GM19455 (cell line): ENCODE data around the gene BTBD9.

Source experiments
- ATAC-seq: cut with Tn5 transposase; IDR thresholded peaks from one replicate; pipeline ENCODE4 v1.9.1; 2021; ENCODE audit not compliant: unreplicated experiment

Gene BTBD9

GRCh38 chr6:38487423-38487822, 152.3 kb downstream of the BTBD9 start:
- no peak for ATAC-seq

DNA sequence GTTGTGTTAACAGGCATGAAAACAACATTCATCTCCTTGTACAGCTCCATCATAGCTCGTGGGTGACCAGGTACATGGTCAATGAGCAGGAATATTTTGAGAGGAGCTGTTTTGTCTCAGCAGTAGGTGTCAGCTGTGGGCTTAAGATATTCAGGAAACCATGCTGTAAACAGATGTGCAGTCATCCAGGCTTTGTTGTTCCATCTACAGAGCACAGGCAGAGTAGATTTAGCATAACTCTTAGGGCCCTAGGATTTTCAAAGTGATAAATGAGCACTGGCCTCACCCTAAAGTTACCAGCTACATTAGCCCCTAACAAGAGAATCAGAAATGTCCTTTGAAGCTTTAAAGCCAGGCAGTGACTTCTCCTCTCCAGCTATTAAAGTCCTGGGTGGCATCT, 154.2 kb downstream of the BTBD9 start:
- ATAC-seq = no peak

DNA sequence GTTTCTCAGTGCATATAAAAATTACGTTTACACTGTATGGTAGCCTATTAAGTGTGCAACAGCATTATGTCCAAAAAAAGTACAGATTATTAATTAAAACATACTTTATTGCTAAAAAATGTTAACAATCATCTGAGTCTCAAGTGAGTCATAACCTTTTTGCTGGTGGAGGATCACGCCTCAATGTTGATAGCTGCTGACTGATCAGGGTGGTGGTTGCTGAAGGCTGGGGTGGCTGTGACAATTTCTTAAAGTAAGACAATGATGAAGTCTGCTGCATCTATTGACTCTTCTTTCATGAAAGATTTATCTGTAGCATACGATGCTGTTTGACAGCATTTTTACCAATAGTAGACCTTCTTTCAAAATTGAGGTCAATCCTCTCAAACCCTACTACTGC, 155.1 kb downstream of the BTBD9 start:
- no peak for ATAC-seq

GRCh38 chr6:38483526-38483925, 156.2 kb downstream of the BTBD9 start:
- ATAC-seq = peak; percentile 68

DNA sequence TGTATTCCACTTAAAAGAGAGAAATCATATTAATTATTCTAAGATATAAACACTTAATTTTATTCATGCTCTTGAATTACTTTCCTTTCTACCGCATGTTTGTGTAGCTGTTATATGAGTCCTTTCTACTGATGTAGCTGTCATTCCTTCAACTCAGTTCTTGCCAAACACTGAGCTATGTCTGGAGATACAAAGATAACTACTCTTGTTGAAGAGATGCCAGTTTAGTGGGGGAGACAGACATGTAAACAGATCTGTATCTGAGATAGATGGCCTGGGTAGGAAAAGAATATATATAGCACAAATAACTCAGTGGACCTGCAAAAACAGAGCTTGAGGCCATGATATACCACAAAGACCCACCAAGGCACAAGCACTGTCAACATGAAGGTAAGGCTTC, 157.3 kb downstream of the BTBD9 start:
- no peak for ATAC-seq

GRCh38 chr6:38481851-38482250, 157.9 kb downstream of the BTBD9 start:
- no peak for ATAC-seq

GRCh38 chr6:38481211-38481836, 158.4 kb downstream of the BTBD9 start:
- ATAC-seq = no peak

DNA sequence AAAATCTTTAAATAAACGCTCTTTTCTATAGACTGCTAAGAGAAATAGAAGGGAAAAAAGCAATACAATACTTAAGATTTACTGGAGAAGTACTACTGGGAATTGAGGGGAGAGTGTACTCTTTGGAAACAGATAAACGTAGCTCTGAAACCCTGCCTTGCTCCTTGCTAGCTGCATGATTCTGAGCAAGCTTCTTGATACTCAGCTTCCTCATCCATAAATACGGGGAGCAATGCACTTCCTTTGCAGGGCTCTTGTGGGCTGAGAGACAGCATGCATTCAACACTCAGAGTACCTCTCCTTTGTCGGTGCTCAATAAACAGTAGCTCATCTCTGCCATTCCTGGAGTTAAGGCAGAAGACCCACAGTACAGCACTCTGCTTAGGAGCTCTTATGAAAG, 159.7 kb downstream of the BTBD9 start:
- no peak for ATAC-seq

GRCh38 chr6:38479331-38479730, 160.4 kb downstream of the BTBD9 start:
- ATAC-seq = no peak

- no peak for ATAC-seq
These were observed 162.0 kb downstream of the BTBD9 start for GRCh38 chr6:38477680-38478260.

- no peak for ATAC-seq
These were observed 162.8 kb downstream of the BTBD9 start for GRCh38 chr6:38476888-38477287.

- ATAC-seq = no peak
These were observed 163.6 kb downstream of the BTBD9 start for GRCh38 chr6:38476141-38476540.

- ATAC-seq = no peak
These were observed 169.2 kb downstream of the BTBD9 start for GRCh38 chr6:38470548-38470947.

- ATAC-seq = no peak
These were observed 172.2 kb downstream of the BTBD9 start for GRCh38 chr6:38467566-38467965.

- ATAC-seq = no peak
These were observed 179.5 kb downstream of the BTBD9 start for GRCh38 chr6:38460186-38460585.

- no peak for ATAC-seq
These were observed 180.4 kb downstream of the BTBD9 start for GRCh38 chr6:38459291-38459690.

GRCh38 chr6:38453861-38454260, 185.9 kb downstream of the BTBD9 start:
- no peak for ATAC-seq

GRCh38 chr6:38452816-38453660, 186.7 kb downstream of the BTBD9 start:
- no peak for ATAC-seq

- no peak for ATAC-seq
These were observed 189.0 kb downstream of the BTBD9 start for GRCh38 chr6:38450717-38451116.

GRCh38 chr6:38445925-38446324, 193.8 kb downstream of the BTBD9 start:
- no peak for ATAC-seq

- no peak for ATAC-seq
These were observed 194.4 kb downstream of the BTBD9 start for GRCh38 chr6:38445336-38445735.
